Dedifferentiated amniotic fluid mesenchymal stem cell (primary cell): ENCODE data around the gene RGS7.

Experiments
- DNase-seq: peaks from one replicate; pipeline ENCODE4 v3.0.0-alpha.2; 2016; ENCODE audit errors: extremely low spot score

The RGS7 gene

DNA sequence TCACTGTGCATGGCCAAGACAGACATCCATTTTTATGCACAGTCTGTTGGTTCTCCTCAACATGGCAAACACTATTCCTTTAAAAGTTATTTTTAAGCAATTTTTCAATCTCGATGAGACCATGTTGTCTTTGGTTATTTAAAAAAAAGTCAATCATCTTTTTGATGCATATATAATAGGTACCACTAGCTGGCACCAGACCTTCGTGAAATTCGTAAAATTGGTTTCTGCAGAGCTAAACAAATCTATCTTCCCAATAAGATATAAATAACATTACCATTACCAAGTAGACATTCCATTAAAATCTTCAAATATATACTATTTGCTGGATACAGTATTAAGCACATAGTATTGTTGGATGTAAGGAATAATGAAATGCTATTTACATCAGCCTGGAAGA, 525.1 kb downstream of the RGS7 start:
- DNase-seq = no peak

DNA sequence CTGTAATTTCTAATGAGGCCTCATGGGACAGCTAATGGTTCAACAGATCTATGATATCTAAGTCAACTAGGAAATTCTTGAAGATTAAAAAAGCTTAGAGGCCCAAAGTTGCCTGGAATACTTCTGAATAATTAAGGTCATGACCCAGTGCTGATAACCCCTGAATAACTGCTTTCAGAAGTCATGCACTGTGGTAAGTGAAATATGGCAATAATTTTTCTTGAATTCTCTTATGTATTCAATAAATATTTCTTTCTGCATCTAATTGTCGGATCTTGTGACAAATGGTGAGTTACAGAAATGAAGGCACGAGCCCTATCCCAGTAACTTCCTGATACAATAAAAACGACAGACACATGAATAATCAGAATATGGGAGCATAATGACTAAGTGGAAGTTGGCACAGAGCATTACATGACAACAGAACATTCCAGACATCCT, 525.8 kb downstream of the RGS7 start:
- peak; percentile 40 for DNase-seq

DNA sequence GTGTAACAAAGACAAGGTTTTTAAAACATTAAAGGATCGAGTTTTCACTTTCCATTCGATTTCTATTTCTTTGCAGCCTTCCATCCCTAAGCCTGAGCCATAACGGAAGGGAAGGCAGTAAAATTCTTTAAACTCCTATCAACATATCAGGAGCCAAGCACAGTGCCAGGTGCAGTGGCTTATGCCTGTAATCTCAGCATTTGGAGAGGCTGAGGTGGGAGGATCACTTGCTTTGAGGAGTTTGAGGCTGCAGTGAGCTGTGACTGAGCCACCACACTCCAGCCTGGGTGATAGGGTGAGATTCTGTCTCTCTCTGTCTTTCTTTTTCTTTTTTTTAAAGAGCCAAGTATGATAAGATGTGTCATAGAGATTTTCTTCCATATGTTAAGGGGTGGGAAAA, 527.5 kb downstream of the RGS7 start:
- no peak for DNase-seq

DNA sequence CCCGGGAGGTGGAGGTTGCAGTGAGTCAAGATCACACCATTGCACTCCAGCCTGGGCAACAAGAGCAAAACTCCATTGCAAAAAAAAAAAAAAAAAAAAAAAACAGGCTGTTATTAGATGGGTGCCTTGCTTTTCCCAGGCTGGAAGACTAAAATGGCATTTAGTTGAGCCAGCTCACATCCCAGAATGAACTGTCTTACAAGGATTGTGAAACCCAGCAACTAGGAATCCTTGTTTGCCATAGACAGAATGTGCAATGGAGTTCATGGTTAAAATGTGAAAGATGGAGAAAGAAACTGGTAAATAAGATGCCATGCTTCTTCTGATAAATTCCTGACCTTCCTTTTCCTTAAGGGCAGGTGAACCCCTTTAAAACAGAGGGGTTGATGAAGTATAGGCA, 529.2 kb downstream of the RGS7 start:
- DNase-seq = no peak

DNA sequence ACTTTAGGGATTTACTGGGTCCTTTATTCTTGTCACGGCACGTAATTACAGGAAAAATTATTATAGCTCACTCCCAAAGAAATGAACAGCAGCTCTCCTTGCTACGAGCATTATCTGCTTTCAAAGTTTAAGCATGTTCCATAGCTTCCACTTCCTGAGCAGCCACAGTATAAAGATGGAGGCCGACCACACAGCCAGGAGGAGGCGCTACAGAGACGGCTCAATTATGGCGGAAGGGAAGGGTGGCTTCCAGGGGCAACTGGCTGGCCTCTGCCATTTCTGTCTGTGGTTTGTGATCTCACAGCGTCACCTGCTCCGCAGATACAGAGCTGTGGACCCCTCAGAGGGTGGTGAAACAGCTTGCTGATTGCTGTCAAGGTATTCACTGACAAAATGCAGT, 532.8 kb downstream of the RGS7 start:
- no peak for DNase-seq

DNA sequence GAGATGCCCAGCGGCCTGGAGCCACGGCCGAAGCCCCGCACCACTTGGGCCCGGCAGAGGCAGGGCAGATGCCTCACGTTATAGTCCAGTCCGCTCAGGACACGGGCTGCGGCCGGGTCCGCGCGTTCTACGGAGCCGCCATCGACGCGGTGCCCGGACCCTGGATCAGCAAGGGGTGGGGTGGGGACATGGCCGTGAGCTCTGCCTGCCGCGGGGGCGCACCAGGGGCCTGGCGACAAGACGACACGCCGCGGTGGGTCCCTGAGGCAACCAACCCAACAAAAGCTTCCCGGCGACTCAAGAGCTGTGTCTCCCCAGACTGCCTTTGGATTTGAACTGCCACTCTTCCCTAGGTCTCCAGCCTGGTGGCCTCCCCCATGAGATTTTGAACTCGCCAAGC, 533.6 kb downstream of the RGS7 start:
- no peak for DNase-seq

DNA sequence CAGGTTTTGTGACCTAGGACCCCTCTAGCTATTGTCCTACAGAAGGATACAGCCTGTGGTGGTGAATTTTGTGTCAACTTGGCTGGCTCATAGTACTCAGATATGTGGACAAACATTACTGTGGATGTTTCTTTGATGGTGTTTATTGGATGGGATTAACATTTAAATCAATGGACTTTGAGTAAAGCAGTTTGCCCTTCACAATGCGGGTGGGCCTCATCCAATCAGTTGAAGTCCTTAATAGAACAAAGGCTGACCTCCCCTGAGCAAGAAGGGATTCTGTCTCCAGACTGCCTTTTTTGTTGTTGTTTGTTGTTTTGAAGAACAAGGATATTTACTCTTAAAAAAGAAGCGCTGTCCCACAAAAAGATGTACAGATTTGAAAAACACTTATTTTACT, 535.1 kb downstream of the RGS7 start:
- no peak for DNase-seq

DNA sequence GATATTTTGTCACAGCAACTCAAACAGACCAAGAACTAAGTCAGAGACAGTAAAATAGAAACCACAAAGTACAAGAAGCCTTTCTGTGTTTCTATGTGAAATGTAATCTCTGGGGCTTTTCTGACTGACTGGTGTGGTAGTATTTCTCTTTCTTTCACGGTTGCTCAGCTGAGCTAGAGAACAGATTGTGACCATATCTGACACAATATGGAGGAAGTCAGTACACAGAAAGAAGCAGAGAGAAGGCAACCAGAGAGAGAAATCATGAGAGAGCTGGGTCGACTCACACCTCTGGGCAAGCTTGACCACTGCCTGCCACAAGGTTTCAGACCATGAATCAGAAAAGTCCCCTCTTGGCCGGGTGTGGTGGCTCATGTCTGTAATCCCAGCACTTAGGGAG, 536.2 kb downstream of the RGS7 start:
- DNase-seq = no peak

DNA sequence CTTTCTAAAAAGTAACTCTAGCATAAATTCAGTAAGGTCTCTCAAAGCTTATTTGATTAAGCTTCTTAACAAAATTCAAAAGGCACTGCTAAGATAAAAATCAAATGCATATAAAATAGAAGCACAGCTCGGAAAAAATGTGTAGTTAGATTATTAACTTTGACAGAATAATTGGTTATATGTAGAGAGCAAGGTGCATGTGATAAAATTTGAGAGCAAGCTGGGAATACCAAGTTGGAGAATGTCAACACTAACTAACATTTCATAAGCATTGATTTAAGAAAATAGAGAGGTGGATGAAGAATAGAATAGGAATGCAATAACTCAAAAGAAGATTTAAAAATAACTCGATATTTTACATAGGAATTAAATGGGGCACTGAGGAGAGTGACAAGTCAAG, 540.5 kb downstream of the RGS7 start:
- no peak for DNase-seq

DNA sequence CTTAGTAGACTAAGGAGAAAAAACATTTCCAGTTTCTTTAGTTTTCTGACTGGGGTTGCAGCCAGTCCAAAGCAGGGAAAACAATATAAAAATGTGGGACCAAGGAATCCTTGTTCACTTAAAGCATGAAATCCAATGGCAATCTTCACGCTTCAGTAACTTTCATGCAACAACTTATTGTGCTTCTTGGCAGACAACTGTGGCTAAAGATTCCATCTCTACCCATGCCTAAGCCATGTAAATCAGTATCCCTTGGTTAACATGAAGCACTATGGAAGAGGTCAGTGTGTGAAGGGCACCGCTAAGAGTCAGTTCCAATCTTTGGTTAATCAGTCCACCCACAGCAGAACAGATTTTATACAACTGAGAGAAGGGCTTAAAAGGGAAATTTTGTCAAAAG, 543.3 kb downstream of the RGS7 start:
- no peak for DNase-seq

DNA sequence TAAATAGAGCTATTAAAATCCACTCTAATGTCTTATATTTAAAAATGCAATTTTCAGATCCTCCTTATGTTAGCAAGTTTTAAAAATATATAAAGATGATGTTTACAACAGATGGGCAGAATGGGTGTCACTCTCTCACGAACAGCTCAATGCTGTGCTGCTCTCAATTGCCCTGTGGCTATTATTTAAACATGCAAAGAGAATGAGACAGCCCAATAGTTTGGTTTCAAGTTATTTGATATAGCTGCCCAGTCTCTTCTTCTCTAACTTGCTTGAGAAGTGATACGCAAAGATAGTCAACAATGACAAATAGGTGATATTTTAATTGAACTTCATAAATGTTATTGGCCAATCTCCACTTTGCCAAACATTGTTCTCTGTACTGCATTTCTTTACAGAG, 545.7 kb downstream of the RGS7 start:
- DNase-seq = no peak

DNA sequence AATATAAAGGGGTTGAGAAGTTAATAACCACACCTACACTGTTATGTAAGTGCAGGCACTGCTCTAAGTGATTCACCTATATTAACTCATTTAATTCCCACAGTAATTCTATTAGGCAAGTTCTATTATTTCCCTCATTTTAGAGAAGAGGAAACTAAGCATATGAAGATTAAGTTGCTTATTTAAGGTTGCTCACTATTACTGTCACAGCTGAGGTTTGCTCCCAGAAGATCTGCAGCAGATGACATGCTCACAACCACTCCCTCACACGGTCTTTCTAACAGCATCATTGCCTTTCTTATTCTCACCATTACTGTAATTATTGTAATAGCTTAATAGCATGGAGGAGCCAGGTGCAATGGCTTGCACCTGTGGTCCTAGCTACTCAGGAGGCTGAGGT, 548.6 kb downstream of the RGS7 start:
- no peak for DNase-seq

DNA sequence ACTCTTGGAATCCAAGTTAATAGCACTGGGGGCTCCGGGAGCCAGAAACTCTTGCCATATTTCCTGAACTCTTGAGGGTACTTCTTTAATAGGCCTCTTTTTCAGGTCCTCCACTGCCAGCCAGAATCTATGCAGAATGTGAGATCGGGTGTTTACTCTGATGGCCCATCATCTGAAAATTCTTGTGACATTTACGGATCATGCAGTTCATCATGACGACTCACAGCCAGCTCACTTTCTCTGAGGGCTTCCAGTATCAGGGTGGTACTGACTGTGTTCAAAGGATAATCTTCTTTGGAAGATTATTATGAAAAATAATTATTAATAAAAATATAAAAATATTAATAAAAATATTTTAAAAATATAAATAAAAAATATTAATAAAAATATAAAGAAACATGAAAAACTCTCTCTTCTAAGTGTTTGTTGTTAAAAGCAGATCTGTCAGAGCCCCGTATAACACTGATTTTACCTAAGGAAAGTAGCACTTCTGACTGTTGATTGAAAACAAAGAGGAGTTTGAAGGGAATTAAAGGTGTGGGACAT, 550.7 kb downstream of the RGS7 start:
- no peak for DNase-seq

DNA sequence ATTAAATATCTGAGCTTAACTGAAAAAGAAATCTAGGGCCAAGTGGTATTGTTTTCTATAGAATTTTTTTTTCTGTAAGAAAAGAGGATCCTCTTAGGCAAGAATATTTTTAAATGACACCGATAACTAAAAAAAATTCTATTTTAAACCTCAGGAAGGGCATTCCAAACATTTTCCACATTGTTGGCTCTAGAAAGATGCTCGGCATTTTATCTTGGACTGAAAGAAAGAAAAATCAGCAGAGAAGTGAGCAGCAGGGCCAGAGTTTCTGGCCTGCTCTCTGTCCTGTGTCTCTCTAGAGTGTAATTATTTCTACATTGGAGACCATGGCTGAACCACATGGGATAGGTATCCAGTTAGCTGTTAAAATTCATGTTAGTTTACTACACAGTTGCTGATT, 552.5 kb downstream of the RGS7 start:
- peak; percentile 45 for DNase-seq

DNA sequence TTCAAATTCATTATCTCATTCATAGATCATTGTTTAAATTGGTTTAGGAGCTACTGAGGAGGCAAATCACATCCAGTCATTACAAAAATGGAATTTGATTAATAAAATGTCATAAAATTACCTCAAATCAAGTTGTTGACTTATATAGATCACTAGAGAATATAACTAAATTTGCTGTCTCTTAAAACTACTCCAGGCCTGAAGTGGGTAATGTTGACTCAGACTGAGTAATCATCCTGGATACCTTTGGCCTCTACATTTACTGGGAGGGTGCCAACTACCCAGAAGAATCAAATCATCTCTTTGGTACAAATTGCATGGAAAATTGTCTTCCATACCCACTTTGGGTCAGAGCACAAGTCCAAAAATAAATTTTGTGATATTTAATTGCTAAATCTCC, 553.9 kb downstream of the RGS7 start:
- DNase-seq = no peak

DNA sequence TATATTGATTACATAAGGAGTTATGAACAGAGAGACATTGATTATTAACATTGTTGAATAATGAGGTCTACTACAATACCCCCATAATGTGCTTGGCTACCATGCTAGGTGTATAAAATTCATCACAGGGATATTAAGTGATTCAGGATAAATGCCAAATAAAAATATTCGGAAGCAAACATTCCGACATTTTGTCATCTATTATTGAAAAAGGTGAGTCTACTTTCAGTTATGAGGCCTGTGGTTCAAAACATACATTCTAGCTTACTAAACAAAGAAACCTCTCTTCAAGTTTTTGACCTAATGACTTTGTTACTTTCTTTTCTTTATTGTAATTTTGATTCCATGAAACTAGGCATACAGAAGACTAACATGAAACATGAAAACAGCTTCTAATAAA, 554.7 kb downstream of the RGS7 start:
- DNase-seq = no peak

DNA sequence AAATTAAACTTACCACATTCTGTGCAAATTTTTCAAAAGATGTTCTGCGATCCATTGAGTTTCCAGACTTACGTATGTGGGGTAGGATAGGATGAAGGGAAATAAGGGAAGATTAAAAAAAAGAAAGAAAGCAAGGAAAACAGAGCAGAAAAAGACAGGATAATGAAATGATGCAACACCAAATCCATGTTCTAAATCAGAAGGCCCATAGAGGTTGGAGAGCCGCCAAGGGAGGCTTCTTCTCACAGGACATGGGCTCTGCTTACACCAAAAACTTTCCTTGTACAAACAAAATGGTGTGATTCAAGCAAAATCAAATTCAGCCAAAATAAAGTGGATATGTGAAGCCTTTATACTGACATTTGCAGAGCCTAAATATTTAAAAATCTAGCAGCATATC, 555.6 kb downstream of the RGS7 start:
- DNase-seq = peak; percentile 31

DNA sequence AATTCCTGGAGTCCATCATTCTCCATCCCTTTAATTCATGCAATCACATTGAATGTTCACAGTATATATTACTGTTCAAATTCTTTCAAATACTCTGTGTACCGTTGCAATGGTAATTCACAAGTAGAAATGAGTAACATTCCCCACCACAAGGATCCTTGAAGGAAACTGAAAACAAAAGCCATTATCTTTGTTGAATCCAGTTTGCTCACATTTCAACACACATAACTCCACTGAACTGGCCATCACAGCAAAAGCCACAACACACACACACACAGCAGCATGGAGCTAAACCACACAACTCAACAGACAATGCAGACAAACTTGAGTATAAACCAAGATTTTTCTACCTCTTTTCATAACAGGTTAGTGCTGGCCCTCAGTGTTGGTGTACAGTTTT, 556.7 kb downstream of the RGS7 start:
- no peak for DNase-seq

DNA sequence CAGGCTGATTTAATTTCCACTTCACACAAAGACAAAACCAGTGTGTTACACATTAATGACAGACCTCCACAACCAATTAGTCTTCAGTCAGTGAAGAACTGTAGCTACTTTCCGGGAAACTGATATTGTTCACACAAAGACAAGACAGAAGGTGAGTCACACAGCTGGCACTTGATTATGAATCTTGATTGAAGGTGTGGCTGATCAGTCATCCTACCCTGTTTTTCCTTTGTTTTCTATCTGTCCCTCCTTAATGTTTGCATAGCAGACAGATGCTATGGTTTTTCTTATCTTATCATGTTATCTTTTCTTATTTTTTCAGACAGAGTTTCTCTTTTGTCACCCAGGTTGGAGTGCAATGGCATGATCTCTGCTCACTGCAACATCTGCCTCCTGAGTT, 560.0 kb downstream of the RGS7 start:
- no peak for DNase-seq

DNA sequence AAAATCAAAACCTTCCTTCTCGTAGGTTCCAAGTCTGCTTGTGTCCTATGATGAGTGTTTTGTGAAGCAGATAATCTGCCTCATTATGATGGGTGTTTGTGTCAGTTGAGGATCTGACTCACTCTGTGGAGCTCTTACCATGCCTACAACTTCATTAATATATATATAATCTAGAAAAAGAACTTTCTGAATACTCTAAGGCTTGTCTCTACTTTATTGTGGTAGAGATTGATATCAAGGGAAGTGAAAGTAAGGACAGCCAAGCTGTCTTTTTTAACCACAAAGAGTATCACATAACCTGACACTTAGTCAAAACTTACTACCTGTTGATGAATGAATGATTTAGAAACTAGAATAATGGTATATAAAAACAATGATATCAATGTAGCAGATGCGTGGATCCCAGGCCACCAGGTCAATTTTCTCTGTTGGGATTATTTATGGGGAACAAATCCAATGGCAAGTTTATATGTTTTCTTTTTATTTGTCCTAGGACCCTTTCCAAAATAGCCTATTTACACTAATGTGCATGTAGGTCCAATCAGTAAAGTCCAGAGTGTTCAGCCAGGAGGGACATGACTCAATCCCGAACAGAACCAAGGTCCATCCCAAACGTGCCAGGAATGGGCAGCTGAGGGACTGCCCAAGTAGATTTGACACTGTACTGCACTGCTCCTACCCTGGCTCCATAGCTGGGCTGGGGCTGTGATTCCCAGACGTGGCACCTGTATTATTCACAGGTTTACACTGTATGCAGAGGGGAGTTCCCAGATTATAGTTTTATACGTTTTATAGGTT, 562.8 kb downstream of the RGS7 start:
- no peak for DNase-seq

DNA sequence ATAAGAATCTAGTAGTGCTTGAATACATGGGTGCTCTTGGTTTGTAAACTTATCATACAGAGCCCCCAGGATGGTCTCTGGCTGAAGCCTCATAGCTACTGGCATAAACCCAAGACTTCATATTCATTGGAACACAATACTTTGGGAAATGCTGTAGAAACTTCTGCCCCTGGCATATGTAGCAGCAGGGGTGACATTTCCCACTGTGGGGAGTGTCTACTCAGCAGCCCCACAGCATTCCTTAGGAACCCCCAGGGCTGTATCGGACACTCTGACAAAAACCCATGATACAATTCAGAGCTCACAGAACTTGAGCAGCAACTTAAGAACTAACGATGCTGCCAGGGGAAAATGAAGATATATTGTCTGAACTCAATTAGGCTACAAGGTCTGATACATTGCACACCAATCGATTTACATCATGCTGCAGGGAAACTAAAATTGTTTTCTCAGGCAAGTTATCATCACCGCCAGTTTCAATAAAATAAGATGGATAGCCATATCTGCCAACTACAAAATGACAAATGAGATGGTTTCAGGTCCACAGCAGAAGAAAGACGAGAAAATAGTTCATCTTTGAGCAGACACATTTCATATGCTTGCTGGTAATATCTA, 564.0 kb downstream of the RGS7 start:
- DNase-seq = no peak

DNA sequence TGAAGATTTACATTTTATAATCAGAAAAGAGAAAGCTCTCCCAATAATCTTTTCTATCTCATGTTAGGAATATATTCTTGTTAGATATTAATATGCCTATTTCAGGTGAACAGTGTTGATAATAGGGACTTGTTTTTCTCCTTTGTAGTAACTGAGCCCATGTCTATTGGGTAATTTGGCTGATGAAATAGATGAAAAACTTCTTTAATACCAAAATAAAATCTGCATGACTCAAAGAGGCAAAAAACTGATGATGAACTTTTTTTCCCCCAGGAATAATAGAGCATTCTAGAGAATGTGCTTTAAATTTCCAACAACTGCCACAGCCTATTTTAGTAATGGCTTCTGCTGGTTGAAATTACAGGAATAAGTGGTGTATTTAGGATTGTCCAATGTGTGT, 566.1 kb downstream of the RGS7 start:
- DNase-seq = peak; percentile 52

DNA sequence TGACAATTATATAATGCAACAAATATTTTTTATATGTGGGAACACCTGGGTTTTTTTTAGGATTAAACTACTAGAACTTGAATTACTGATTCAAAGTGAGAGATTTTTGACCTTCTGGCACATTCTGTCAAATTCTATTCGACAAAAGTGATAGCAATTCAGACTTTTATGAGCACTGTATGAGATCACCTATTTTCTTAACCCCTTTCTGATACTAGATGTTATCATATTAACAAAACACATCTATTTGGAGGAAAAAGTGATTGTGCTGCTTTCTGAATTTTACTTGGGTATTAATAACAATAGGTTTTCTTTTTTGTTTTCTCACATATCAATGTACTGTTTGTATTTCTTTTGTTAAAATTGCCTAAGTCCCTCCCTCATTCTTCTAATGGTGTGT, 570.1 kb downstream of the RGS7 start:
- no peak for DNase-seq

DNA sequence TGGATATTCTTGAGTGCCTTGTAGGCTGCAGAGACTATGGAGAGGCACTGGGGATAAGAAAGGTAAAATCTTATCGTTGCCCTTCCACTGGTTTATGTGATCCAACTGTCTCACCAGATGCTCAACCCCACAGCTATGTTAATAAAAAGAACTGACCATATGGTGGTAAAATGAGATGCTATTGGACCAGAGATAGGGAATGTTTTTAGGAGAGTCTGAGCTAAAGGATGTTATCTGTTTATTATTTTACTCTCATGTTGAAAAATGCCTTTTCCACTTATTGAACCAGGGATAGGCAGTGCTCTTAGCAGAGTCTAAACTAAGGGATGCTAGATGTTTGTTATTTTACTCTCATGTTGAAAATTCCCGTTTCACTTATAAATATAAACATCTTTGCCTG, 572.2 kb downstream of the RGS7 start:
- DNase-seq = no peak
